ENCODE measurements around the gene ERBB2. TPM values are rescaled to one million over a fixed set of nuclear protein-coding genes. Genes with fewer than 3 reads are reported as not detected.
A peak's percentile ranks its signal among the peaks of the same experiment; 100 is the strongest.

ERBB2 gene
- total RNA-seq, 1 experiment from 2014 or later = 216 TPM

DNA sequence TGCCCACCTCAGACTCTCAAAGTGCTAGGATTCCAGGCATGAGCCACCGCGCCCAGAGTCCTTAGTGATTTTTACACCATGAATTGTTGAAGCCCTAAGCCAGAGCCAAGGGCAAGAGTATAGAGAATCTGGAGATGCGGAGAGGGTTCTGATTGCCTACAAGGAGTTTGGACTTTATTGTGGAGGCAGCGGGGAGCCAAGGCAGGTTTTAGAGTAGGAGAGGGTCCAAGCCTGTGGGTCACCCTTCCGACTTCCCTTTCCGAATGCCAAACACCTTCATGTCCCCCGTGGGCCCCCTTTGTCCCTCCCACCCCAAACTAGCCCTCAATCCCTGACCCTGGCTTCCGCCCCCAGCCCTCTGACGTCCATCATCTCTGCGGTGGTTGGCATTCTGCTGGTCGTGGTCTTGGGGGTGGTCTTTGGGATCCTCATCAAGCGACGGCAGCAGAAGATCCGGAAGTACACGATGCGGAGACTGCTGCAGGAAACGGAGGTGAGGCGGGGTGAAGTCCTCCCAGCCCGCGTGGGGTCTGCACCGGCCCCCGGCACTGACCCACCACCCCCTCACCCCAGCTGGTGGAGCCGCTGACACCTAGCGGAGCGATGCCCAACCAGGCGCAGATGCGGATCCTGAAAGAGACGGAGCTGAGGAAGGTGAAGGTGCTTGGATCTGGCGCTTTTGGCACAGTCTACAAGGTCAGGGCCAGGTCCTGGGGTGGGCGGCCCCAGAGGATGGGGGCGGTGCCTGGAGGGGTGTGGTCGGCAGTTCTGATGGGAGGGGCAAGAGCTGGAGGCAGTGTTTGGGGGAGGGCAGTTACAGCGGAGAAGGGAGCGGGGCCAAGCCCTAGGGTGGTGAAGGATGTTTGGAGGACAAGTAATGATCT lies 23.3 kb downstream of the ERBB2 start:
- no peaks in the 10 kb centered on the region for H3K79me2 ChIP-seq (ENCODE audit: insufficient read depth, low read length)
- H2AFZ ChIP-seq (ENCODE audit: low read length) = no peak overlapping the region
- no peak overlapping the region for H2AK5ac ChIP-seq (ENCODE audit: insufficient read length, low read length)
- Mint-ChIP-seq H3K27me3 (ENCODE audit: low read depth) (no peaks in the 10 kb centered on the region; the same call in 1 of the 2 replicates), H3K36me3 (ENCODE audit: insufficient read depth in 1 of 3, low read depth in 3 of 3) (peaks cover 68 to 96% (median 84%) of the 10 kb centered on the region in 3 experiments), H3K9me3 (no peaks in the 10 kb centered on the region), H3K27ac (peak overlapping the region; percentile 61 to 89 (median 86); a peak in 4 of 7 replicates), H3K4me3 (peak overlapping the region in 1 of 2 experiments; percentile 20; a peak in 2 of 5 replicates), H3K4me1 (peaks cover 3 to 8% of the 10 kb centered on the region in 2 experiments)
- WGBS (ENCODE audit: extremely low coverage, insufficient read length, low lambda C conversion rate) = no CpG with 5 or more reads among the region's 34 CpGs
- no peak overlapping the region for H3K27ac ChIP-seq (ENCODE audit: insufficient read length, low read depth, low read length)
- TF ChIP-seq, protein P1, sequence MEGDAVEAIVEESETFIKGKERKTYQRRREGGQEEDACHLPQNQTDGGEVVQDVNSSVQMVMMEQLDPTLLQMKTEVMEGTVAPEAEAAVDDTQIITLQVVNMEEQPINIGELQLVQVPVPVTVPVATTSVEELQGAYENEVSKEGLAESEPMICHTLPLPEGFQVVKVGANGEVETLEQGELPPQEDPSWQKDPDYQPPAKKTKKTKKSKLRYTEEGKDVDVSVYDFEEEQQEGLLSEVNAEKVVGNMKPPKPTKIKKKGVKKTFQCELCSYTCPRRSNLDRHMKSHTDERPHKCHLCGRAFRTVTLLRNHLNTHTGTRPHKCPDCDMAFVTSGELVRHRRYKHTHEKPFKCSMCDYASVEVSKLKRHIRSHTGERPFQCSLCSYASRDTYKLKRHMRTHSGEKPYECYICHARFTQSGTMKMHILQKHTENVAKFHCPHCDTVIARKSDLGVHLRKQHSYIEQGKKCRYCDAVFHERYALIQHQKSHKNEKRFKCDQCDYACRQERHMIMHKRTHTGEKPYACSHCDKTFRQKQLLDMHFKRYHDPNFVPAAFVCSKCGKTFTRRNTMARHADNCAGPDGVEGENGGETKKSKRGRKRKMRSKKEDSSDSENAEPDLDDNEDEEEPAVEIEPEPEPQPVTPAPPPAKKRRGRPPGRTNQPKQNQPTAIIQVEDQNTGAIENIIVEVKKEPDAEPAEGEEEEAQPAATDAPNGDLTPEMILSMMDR (conservative IDR thresholded peaks at IDR 0.05) = no peak
- DNase-seq = peak; percentile 89
- no peak overlapping the region for H3T11ph ChIP-seq (ENCODE audit: low read length)
- no peaks in the 10 kb centered on the region for H3K9me3 ChIP-seq (ENCODE audit: control insufficient read depth, low read depth, low read length)
- no peak overlapping the region for H2BK20ac ChIP-seq (ENCODE audit: low read depth, low read length, poor library complexity, severe bottlenecking)
- 0 out of 2 replicates have a peak, but pooled peaks cover 1% of the 10 kb centered on the region for H3K4me1 ChIP-seq (ENCODE audit: insufficient read depth, low read length)
- H3K79me1 ChIP-seq (ENCODE audit: insufficient read depth, low read depth, low read length, poor library complexity, severe bottlenecking) = no peaks in the 10 kb centered on the region
- H4K5ac ChIP-seq (ENCODE audit: insufficient read length, low read depth, low read length) = no peak overlapping the region
- H3K9ac ChIP-seq (ENCODE audit: extremely low read depth, insufficient read length, low read length) = no peak overlapping the region
- H4K20me1 ChIP-seq (ENCODE audit: control insufficient read depth, insufficient read depth, insufficient read length) = no peaks in the 10 kb centered on the region
- no peak overlapping the region for H2BK120ac ChIP-seq (ENCODE audit: low read depth, low read length, poor library complexity, severe bottlenecking)
- no peak overlapping the region for H2BK15ac ChIP-seq (ENCODE audit: low read depth, low read length)
- H3K27me3 ChIP-seq (ENCODE audit: insufficient read depth, low read length) = no peaks in the 10 kb centered on the region
- no peak overlapping the region for H3K23ac ChIP-seq (ENCODE audit: insufficient read length, low read depth, low read length)
- no peak overlapping the region for H4K91ac ChIP-seq (ENCODE audit: insufficient read length, low read depth, low read length)
- no peak overlapping the region for H3K4me2 ChIP-seq (ENCODE audit: insufficient read depth, insufficient read length, low read length)
- no peak overlapping the region for H3K18ac ChIP-seq (ENCODE audit: insufficient read length, low read depth, low read length)
- no peak overlapping the region for H4K8ac ChIP-seq (replicated peaks; ENCODE audit: insufficient read length, low read depth, low read length)
- H3K56ac ChIP-seq (ENCODE audit: insufficient read length, low read depth, low read length) = no peak overlapping the region
- H2BK5ac ChIP-seq (ENCODE audit: insufficient read length, low read length) = no peak overlapping the region
- no peak overlapping the region for H3K4ac ChIP-seq (ENCODE audit: low read depth, low read length)
- H3K14ac ChIP-seq (ENCODE audit: insufficient read depth, low read length) = no peak overlapping the region
- H2BK12ac ChIP-seq (ENCODE audit: insufficient read length, low read depth, low read length) = no peak overlapping the region
- no peaks in the 10 kb centered on the region for H3K23me2 ChIP-seq (ENCODE audit: insufficient read length, low read depth, low read length, poor library complexity, severe bottlenecking)
